Mucosa of gallbladder (tissue), 1 donor: ENCODE results near the gene HTT. TPM values are rescaled to one million over a fixed set of nuclear protein-coding genes. Genes with fewer than 3 reads are reported as not detected.
"Not testable (repeated sequence)": the region's sequence is repeated elsewhere in the genome, so short reads cannot be mapped to it uniquely, and the experiment has no call there.

ENCODE experiments used
- DNase-seq: peaks from one replicate; pipeline ENCODE4 v3.0.0-alpha.2; 2020; ENCODE audit warnings: low spot score
- total RNA-seq: library from RNA; stranded (reverse); gene quantifications from one replicate; pipeline ENCODE4 v1.2.1, GENCODE V29; 2021
- donor health status: DM: no; HTN: no; CAD: no.

HTT gene
- total RNA-seq, 1 donor from 2014 or later = 51.6 TPM

DNA sequence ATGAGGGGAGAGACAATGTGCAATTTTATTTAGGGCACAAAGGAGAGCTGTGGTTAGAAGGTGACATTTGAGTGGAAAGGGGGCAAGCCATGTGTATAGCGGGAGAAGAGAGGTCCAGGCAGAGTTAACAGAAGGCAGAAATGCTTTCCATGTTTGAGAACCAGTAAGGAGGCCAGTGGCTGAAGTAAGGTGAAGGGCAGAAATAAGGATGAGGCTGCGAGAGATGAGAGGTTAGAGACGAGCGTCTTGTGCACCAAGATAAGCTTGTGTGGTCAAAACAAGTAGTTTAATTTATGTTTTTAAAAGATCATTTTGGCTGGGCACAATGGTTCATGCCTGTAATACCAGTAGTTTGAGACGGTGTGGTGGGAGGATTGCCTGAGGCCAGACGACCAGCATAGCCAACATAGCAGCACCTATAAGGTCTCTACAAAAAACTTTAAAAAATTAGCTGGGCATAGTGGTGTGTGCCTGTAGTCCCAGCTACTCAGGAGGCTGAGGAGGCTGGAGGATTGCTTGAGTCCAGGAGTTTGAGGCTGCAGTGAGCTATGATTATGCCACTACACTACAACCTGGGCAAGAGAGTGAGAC is 8.5 kb downstream of the HTT start:
- DNase-seq = no peak

DNA sequence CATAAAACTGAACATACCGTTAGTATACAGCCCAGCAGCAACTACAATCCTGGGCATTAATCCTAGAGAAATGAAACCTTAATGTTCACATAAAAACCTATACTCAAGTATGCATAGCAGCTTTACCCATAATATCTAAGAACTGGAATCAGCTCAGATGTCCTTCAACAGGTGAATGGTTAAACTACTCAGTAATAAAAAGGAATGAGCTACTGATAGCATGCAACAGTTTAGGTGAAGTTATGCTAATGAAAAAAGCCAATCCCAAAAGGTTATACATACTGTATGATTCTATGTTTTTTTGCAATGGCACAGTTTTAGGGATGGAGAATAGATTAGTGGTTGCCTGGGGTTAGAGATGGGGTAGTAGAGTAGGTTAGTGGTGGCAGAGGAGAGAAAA is 9.3 kb downstream of the HTT start:
- DNase-seq = no peak

GRCh38 chr4:3085948-3086670 is 11.6 kb downstream of the HTT start:
- DNase-seq = no peak

GRCh38 chr4:3087115-3087797 is 12.8 kb downstream of the HTT start:
- no peak for DNase-seq

- no peak for DNase-seq
Measured at GRCh38 chr4:3091464-3091863, 17.0 kb downstream of the HTT start.

GRCh38 chr4:3094701-3095100 is 20.2 kb downstream of the HTT start:
- not testable (repeated sequence) for DNase-seq

GRCh38 chr4:3096202-3096601 is 21.7 kb downstream of the HTT start:
- no peak for DNase-seq

DNA sequence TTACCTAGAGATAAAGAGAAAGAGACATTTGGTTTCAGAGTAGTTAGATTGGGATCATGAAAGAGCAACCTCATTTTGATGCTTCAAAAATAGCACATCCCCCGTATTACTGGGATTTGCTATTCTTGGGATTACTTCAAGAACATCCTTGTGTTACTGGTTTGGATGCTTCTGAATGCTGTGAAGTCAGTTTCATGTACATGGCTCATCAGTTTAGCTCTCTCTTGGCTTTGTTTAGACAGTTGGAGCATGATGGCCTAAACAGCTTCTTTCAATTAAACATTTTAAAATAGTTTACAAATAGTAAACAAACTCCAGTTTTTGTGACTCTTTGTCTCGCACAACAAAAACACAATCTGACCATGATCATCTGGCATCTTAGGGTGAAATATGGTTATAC is 23.9 kb downstream of the HTT start:
- DNase-seq = no peak

DNA sequence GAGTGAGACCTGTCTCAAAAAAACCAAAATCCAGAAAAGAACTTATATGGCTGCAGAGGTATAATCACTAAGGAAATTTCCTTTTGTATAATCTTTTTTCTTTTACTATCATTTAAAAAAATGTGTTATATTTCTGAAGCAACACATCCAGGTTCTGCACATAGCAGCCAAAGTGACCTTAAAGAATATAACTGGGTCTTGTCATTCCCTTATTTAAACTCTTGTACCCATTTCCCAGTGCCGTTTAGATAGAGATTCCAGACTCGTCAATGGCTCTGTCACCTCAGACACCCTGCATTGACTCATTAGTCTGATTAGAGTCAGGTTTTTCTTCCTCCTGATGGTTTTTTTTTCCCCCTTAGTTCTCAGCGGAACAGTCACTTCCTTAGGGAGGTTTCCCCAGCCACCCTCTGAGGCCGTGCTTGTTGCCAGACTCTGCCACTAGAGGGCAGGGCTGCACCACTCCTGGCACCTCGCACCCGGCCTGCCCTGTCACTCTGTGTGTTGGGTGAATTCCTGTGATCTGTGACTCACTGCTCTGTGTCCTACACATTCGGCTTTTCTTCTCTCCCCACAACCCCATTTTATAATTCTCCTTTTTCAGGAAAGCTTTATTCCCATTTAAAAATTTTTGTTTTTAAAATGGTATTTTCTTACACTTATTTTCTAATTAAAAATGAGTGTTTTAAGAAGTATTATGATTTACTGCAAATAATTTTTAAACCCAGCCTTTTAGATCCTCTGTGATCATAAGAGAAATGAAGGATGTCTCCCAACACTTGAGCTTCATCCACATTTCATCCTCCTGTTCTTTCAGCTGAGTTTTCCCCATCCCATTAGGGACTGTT is 32.1 kb downstream of the HTT start:
- peak; percentile 89 for DNase-seq

- no peak for DNase-seq
Measured at GRCh38 chr4:3107271-3107670, 32.8 kb downstream of the HTT start.

DNA sequence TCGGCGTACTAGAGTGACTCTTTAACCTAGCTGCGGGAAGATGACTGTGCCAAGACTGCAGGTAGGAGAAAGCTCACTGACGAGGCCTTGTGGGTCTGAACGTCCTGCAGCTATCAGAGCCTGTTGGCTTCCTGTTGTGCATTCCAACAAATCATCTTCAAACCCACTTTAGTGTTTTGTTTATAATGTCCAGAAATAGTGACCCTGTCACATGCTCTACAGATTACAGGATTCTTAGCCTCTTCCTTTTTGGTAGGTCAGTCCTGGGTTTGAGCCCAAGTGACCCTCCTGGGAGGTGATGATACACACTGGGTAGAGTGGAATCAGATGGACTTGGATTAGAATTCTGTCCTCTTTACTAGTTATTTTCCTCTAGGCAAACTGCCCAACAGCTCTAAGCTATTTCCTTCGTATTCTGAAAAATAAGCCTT is 33.2 kb downstream of the HTT start:
- DNase-seq = no peak

DNA sequence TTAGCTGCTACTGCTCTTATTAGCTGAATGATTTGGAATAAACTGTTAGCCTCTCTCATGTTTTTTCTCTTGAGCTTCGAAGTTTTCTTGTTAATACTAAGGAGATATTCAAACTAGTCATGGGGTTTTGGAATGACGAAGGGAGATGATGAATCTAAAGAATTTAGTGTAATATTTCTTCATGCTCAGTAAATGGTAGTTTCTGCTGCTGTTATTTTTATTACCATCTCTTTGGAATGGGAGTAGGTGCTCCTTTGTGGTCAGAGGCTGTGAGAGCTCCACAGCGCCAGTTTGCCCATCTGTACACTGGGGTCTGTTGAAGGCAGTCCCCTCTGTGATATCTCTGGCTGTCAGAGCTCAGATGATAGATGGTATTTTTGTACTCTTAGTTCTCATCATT is 33.7 kb downstream of the HTT start:
- no peak for DNase-seq

- no peak for DNase-seq
Measured at GRCh38 chr4:3111461-3111860, 37.0 kb downstream of the HTT start.

DNA sequence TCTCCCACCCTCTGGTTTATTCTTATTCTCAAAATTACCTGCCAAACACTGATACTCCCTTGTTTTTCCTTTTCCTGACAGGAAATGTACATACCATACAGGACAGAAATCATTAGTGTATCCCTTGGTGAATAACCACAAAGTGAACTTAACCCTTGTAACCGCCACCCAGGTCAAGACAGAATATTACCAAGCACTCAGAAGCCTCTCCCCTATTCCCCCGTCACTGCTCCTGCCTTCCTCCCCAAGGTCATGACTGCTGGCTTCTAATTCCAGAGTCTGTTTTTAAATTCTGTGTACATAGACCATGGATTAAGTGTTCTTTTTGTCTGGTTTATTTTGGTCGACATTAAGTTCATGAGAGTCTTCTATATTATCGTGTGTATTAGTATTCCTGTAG is 37.7 kb downstream of the HTT start:
- DNase-seq = no peak

- no peak for DNase-seq
Measured at GRCh38 chr4:3112609-3113469, 38.4 kb downstream of the HTT start.

DNA sequence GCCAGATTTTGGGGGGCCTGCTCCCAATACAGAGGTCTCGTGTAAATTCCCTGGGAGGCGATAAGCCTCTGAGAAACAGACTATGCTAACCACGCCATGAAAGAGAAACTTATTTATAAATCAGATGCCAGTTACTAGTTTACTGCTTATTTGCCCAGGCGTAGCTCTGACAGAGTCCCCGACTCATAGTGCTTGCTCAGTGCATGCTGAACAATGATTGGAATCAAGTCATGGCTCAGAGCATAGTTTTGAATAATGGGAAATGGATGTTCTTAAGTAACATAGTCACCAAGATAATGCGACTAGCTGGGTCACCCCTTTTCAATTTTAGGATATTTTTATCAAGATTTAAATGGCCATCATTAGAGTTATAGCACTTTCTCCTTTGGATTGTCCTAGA is 39.9 kb downstream of the HTT start:
- DNase-seq = no peak

GRCh38 chr4:3115637-3116270 is 41.3 kb downstream of the HTT start:
- no peak for DNase-seq

DNA sequence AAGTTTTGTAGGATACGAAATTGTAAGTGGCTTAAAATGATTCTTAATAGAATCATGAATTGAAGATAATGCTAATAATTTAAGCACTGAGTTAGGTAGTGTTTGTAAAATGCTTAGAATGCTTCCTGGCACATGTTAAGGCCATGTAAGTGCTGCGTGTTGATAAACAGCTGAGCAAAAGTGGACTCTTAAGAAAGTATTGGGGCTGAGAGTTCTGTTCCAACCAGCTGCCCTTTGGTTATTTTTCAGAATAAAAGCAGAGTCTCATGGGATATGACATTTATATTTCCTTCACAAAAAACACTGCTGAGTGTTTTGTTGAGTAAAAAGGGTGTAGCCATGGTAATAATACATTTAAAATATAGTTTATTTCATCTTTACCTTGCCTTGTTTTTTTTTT is 42.5 kb downstream of the HTT start:
- DNase-seq = no peak

DNA sequence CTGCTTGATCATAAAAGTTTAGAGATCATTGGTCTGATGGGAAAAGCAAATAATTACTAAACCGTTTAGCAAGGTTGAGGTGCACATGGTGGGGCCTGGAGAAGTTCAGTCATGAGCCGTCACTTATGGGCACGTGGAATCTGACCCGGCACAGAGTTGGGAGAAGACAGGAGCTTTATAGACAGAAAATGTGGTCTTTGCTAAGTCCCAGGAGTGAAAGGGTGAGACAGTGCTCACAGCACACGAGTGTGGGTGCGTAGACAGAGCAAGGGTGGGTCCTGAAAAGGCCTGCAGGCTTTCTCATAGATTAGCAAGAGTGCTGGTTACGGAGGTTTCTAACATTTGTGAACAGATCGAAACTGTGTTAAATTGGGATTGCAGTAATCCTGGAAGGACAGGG is 43.8 kb downstream of the HTT start:
- no peak for DNase-seq

DNA sequence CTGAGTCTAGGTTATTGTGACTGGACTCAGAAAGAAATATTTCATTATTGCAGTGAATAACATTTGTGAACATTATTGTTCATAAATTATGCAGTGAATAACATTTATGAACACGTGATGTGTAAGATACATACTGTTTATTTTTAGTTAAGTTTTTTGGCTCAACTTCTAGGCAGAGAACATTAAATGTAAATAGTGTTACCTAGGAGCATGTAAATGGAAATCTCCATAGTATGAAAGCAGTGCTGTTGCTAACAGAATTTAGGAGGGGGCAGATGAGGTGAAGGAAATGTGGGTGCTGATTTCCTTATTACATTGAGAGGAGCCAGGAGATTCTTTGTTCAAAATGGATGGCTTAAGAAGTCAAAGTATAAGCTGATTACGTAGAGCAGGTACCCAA is 45.0 kb downstream of the HTT start:
- DNase-seq = no peak

DNA sequence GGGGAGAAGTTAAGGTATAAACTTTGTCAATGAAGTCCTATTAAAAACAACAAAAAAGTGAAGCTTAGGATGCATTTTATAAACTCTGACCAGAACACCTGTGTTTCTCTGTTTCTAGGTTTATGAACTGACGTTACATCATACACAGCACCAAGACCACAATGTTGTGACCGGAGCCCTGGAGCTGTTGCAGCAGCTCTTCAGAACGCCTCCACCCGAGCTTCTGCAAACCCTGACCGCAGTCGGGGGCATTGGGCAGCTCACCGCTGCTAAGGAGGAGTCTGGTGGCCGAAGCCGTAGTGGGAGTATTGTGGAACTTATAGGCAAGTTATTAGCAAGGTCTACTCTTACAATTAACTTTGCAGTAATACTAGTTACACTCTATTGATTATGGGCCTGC is 46.6 kb downstream of the HTT start:
- DNase-seq = no peak
